ENCODE results near the gene CYB5D1.
"Not testable (repeated sequence)": the region's sequence is repeated elsewhere in the genome, so short reads cannot be mapped to it uniquely, and the experiment has no call there.

Gene CYB5D1

DNA sequence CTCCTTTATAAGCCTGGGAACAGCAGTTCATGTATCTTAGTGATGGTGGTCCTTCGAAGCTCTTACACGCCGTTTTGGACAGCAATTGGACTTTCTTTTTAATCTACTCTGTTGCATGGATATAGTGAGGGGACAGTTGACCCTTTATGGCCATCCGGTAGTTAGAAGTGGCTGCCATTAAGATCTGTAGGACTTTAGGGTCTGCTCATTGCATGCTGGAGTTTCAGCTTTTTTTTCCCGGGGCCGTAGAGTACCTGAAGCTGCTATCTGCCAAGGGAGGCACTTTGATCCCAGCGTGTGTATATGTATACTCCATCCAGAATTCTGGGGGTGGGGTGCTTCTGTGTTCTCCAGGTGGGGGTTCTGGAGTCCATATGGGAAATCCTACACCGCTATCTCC lies 1.2 kb downstream of the CYB5D1 start:
- DNase-seq, result no peak

DNA sequence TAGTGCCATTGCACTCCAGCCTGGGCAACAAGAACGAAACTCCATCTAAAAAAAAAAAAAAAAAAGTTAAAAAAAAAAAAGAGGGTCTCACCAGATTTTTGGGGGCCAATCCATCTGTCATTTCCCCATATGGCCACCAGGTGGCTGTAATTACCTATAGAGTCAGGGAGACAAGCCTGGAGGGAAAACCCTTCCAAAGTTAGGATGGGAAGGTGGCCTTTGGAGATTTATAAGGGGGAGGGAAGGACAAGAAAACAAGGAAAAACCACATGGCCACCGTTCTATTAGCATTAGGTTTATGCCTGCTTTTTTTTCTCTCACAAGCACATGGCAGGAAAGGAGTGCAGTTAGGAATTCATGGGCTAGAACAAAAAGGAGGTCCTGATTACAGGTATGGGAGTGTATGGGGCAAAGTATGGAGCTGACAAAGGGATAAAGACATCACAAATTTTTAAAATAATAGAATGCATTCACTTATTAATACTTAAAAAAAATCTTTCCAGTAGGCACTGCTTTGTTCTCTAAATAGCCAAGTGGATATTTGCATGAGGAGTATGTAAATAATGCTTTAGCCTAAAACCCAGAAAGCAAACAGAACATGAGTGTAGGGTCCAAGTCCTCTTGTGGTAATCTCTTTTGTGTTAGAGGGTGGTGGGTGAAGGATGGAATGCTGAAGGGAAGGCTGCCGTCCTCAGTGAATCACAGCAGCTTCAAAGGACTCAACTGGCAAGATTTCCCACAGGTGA lies 5.1 kb downstream of the CYB5D1 start:
- peak; percentile 27 for DNase-seq

DNA sequence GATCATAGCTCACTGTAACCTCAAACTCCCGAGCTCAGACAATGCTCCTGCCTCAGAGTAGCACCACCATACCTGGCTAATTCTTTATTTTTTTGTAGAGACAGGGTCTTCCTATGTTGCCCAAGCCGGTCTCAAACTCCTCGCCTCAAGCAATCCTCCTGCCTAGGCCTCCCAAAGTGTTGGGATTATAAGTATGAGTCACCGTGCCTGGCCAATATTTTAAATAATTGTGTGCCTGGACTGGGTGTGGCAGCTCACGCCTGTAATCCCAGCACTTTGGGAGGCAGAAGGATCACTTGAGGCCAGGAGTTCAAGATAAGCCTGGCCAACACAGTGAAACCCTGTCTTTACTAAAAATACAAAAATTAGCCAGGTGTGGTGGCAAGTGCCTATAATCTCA lies 6.6 kb downstream of the CYB5D1 start:
- DNase-seq, result not testable (repeated sequence)

DNA sequence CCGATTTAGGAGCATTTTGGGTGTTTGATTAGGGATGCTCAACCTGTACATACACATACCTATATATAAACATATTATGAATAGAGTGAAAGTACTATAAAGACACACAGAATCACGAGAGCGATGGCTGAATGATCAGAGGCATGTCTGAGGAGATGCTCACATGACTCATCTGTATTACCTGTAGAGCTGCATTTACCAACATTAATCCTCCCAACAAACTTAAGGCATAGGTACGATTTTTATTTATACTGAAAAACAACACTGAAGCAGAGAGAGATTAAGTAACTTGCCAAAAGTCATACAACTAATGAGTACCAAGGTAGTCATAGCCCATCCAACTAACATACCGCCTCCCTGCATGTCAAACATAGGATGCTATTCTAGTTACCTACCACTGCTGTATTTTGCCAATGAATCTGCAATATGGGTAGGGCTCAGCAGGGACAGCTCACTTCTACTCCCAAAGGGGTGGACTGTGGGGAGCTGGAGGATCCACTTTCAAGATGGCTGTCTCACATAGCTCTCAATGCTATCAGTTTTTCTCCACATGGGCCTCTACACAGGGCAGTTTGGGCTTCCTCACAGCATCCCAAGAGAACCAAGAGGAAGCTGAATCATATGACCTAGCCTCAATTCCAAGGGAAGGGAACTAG lies 7.3 kb downstream of the CYB5D1 start:
- DNase-seq, result no peak

DNA sequence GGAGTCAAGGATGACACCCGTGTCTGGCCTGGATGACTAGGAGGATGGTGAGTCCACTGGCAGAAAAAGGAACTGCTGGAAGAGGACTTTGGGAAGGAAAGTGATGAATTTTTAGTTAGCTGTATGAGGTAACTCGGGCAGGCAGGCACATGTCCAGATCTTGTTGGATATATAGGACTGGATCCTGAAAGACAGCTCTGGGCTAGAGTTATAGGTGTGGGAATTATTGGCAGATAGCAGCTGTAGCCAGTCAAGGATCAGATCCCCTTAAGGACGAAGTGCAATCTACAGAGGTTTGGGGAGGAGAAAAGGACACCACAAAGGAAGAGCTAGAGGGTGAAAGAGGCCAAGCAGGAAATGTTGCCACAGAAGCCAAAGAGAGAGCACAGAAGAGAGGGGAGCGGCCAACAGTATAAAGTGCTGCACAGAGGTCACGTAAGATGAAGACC lies 10.1 kb downstream of the CYB5D1 start:
- no peak for DNase-seq

DNA sequence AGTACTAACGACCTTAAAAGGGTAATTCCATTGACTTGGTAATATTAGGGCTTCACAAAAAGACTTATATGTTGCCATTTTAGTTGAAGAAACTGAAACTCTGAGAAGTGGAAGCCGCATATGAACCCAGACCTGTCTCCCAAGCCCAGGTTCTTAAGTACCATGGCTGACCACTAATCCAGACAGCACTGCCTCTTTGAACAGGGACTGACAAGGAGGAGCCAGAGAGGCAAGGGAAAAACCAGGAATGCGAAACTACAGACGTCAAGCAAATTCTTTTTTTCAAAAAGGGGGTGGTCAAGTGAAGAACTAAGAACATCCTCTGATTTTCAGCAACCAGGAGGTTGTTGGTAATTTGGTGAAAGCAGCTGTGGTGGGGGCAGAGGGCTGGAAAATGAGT lies 15.2 kb downstream of the CYB5D1 start:
- DNase-seq, result no peak

DNA sequence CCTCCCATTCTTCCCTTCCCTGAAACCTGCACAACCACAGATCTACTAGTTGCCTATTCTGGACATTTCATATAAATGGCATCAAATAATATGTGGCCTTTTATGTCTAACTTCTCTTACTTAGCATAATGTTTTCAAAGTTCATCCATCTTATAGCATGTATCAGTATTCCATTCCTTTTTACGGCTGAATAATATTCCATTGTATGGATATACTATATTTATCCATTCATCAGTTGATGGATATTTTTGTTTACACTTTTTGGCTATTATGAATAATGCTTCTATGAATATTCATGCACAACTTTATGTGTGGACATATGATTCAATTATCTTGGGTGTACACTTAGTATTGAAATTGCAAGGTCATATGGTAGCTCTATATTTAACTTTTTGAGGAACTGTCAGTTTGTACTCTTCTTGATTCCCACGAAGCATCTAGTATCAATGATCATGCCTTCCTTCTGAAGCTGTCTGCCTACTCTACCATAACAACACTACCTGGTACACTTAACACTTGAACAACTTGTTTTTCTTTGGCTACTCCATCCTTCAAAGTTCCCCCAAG lies 18.1 kb downstream of the CYB5D1 start:
- DNase-seq, result no peak

DNA sequence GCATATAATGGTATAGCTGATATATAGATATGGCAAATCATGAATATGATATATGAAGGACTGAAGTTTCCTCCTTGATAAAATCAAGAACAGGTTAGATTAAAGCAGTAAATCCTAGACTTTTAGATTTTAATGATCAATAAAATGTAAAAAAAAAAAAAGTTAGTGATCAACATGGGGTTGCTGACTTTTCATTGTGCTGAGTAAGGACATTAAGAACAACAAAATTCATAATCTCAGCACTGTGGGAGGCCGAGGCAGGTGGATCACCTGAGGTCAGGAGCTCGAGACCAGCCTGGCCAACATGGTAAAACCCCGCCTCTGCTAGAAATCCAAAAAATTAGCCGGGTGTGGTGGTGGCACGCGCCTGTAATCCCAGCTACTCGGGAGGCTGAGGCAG lies 20.4 kb downstream of the CYB5D1 start:
- no peak for DNase-seq

DNA sequence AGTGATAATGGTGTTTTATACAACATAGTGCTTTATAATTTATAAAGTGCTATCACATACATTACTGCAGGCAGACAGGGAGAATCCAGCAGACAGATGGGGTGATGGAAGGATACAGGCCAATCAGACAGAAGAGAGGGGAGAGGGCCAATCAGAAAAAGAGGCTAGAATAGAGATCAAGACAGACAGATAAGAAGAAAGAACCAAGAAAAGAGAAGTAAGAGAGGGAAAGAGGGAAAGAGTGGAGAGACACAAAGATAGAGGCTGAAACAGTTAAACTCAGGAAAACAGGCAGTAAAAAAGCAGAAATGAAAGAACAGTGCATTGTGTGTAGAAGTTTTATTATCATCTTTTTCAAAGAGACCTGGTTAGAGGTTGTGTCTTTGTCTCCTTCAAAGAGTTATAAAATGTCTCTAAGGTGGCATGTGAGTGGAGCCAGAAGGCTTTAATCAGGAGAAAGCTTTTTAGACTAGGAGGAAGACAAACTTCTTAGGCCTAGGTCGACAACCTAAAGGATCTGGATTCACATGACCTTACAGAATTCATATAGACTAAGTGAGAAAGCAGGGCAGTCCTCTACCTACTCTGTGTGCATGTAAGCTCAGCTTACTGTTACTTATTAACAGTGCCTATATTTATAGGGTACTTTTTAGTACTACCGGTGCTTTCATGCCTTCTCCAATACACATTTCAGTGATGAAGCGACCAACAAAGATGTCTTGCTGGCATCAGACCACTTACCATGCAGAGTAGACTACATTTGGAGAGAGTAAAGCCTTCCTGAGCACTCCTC lies 22.5 kb downstream of the CYB5D1 start:
- no peak for DNase-seq

DNA sequence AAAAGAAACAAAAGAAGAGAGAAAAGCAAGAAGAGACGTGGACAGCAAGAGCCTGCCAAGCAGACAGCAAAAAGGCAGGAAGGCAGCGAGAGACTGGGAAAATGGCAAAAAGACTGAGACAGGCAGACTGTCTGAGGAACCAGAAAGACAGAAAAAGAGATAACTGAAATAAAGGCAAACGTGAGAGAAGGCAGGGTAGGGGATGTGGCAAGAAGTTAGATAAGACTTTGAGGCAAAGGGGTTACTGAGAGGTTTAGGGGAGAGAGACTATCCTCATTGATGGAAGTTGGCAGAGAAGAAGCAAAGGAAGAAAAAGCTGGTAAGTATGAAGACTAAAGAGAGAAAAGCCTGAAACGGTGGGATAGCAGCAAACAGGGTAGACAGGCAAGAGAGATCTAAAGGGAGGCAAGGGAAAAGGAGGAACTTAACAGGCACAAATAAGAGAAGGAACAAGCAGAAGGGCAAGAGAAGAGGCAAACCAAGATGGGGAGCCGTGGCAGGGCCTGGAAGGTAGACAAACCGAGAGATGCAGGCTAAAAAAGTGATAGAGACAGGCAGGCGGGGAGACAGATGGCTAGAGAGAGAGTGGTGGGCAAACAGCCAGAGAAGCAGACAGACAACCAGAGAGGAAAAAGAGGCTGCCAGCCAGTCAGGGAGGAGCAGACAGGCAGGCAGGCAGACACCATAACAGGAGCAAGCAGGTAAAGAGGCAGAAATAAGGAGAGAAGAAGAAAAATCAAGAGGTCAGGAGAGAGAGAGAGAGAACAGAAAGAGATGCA lies 23.7 kb downstream of the CYB5D1 start:
- peak; percentile 77 for DNase-seq

DNA sequence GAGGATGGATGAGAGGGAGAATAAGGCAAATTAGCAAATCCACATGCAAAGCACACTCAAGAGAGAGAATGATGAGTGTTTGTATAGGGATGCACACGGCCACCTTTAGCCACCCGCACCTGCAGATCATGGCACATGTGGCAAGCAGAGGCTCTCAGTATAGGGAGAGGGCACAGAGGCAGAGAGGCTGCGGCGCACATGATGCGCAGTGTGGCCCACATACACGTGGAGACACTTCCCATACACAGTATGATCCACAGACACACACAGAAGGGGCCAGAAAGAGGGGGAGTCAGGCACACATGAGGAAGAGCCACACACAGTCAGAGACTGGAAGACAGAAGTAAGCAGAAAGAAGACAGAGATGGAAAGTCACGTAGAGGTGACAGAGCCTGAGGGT lies 24.3 kb downstream of the CYB5D1 start:
- DNase-seq, result no peak

DNA sequence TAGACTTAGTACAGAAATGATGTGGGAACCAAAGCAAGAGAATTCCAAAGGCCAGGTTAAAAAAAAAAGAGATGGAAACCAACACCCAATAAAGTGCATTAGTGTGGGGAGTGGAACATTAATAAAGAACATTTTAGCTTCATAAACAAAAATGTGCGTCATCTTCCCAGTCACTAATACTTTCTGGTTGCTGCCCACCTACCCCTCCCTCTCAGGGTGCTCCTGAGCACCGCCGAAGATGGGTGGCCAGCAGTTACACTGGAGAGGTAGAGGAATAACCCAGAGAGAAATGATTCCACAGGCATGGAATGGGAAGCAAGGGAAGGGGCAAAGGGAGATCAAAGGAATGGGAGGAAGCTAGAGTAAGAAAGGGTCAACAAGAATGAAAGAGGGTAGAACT lies 24.8 kb downstream of the CYB5D1 start:
- DNase-seq, result no peak

DNA sequence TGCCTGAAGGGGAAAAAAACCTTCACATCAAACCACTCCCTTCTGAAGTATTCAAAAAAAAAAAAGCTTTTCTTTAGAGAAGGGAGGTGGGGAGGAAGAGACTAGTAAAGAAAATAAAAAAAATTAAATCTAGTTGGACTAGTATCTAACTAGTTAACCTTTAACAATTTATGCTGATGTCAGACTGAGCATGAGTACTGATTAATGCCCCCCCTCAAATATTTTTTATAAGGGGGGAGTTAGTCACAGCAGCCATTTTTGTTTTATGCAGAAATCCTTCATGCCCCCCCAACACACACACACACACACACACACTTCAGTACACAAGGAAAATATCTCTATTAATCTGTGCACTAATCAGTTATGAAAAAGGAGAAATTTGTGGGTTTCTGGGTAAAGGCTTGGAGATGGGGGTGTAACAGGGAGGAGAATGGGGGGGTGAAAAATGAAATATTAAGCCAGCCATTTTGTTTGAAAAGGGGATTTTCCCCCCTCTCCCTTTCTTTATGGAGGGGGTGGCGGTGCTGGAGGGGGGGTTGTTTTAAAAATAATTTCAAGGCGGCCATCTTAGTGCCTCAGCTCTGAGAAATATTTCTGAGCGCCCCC lies 26.1 kb downstream of the CYB5D1 start:
- DNase-seq, result no peak

DNA sequence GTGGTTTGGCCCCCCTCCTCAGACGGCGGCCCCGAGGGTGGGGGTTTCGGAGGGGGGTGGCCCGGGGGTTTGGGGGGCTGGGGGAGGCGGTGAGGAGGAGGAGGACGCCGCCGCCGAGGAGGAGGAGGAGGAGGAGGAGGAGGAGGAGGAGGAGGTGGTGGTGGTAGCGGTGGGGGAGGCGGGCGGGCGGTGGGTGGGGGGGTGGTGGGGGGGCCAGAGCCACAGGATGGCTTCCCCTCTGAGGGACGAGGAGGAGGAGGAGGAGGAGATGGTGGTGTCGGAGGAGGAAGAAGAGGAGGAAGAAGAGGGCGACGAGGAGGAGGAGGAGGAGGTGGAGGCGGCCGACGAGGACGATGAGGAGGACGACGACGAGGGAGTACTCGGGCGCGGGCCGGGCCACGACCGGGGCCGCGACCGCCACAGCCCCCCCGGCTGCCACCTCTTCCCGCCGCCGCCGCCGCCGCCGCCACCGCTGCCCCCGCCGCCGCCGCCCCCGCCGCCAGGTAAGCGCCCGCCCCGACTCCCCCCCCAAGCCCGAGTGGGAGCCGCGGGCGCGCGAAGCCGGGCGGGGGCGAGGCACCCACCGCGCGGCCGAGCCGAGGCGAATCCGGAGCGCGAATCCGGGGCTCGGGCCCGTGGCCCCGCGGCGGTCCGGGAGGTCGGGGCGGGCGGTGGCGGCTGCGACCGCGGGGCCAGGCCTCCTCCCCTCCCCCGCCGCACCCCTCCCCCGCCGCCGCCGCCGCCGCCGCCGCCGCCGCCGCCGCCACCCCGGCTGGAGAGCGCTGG lies 27.0 kb downstream of the CYB5D1 start:
- no peak for DNase-seq

DNA sequence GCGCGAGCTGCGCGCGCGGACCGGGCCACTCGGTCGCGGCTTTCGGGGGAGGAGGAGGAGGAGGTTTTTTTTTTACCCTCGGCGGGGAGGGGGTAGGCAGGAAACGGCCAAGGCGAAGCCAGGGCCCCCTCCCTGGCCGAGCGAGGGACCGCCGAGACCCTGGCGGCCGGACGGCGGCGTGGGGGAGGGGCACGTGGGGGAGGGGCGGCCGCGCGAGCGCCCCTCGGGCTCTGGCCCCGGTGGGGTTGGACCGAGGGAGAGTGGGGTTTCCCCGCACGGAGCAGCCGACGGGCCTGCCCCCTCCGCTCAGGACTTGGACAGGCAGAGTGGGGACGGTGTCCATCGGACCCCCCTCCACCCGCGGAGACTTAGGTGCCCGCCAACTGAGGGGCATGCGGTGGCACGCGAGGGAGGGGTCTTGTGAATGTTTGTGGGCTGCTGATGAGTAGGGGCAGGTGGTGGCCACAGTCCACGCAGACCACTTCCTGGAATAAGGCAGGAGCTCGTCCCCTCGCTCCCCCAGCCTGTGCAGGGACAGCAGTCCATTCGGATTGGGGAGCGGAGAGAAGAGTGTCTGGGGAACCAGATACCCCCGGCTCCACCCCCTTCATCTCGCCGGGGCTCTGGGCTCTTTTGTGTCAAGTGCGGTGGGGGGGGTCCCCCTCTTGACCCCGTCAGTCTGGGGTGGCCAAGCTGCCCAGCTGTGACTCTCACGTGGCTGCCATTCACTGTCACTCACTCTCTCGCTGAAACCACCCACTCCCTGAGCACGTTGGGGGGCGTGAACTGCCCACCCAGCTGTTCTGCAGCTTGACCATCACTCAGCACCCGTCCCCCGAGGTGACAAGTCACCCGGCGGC lies 27.8 kb downstream of the CYB5D1 start:
- no peak for DNase-seq

DNA sequence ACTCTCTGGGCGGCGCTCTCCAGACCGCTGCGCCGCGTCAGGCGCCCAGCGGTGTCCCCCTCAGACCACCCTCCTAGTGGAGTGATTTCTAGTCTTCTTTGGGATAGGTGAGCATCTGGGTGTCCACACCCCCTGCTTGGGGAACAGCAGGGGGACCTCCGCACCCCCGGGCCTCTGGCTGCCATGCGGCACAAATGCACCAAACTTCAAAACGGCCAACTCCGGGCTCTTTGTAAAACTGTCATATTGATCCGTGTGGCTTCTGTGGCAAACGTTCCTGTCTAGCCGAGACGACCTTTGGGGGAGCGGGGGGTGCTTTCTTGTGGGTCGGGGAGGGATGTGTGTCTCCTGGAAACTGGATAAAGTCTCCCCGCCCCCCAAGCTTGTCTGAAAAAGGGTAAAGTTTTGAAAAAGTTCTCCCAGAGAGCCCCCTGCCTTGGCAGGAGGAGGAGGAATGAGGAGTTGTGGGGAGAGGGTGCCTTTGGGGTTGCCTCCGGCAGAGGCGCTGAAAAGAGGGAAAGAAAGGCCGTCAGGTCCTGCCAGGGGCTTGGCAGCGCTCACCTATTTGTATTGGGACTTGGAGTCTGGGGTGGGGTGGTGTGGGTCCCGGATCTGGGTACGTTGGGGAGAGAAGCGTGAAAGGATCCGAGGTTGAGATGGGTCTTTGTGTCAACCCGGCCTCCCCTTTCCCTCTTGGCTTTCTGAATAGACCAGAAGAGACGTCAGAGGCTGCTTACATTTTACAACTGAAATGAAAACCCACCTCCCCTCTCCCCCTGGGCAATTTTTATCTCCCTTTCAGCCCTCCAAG lies 28.6 kb downstream of the CYB5D1 start:
- no peak for DNase-seq

DNA sequence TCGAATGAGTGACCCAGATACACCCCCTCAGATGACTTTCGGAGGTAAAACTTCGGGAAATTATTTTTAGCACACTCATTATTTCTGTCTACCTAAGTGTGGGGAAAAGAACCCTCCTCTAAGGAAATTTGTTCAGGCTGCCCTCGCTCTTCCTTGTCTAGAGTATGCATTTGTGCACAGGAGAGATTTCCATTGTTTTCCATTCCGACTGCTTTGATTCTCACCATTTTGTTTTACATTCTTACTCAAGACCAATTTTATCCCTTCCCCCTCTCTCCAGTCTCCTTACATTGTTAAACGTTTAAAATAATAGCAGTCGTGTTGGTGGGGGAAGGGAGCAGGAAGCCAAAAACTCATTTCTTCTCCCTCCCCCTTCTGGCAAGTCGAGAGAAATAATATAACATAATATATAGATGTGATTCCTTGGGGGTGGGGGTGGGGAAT lies 29.3 kb downstream of the CYB5D1 start:
- DNase-seq, result no peak

DNA sequence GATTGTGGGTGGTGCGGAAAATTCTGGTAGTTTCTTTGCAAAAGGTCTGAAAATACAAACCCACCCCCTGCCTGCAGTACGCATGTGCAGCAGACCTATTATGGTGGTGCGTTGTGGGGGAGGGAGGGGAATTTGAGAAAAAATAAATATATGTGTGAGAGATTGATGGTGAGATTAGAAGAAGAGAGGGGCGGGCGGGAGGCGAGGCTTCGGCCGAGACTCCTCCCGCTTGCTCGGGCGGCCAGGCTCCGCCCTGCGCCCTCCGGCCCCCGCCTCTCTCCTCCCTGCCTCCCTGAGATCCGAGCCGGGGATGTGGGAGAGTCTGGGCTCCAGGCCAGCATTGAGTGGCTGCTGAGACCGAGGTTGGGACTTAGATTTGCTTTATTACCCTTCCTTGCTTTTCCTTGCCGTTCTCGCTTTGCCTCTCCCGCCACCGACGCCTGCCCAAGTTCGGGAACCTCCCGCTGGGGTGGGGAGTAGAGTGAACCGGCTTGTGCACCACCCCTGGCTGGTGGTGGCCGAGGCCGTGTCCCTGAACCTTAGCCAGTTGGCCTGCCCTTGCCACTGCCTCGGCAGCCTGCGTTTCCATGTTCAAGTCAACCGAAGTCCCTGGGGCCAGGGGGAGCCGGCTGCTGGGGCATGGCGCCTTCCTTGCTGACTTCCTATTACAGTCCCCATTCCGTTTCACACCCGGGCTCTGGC lies 29.8 kb downstream of the CYB5D1 start:
- DNase-seq, result peak; percentile 90

Data from NCI-H446 treated with DMSO at 0.1 percent for 48 hours (cell line).